Endodermal cell (in vitro differentiated cells): Measurements from ENCODE around the gene CCDC192. TPM values are rescaled to one million over a fixed set of nuclear protein-coding genes. Genes with fewer than 3 reads are reported as not detected.

Experiments used
- DNase-seq: peaks from one replicate; pipeline ENCODE4 v3.0.0-alpha.2; 2017
- H3K27ac ChIP-seq: 2 replicates; pipeline ENCODE4 v1.5.1; 2013; ENCODE audit warnings: mild to moderate bottlenecking, low read depth, low read length, moderate library complexity
- H3K27me3 ChIP-seq: 2 replicates; pipeline ENCODE4 v1.6.1; 2013; ENCODE audit warnings: mild to moderate bottlenecking, low read length, moderate library complexity; ENCODE audit not compliant: insufficient read depth, control insufficient read depth, poor library complexity, severe bottlenecking
- H3K36me3 ChIP-seq: 2 replicates; pipeline ENCODE4 v1.7.0; 2013; ENCODE audit warnings: mild to moderate bottlenecking, low read length, moderate library complexity; ENCODE audit not compliant: control insufficient read depth, insufficient read depth
- H3K4me1 ChIP-seq: one replicate; pipeline ENCODE4 v1.7.0; 2013; ENCODE audit warnings: low read length; ENCODE audit not compliant: control insufficient read depth, insufficient read depth
- H3K4me3 ChIP-seq: 2 replicates; pipeline ENCODE4 v1.5.1; 2013; ENCODE audit warnings: mild to moderate bottlenecking, low read length, moderate library complexity
- H3K9ac ChIP-seq: 2 replicates; pipeline ENCODE4 v1.6.1; 2013; ENCODE audit warnings: mild to moderate bottlenecking, low read length, moderate library complexity; ENCODE audit not compliant: poor library complexity, severe bottlenecking; ENCODE audit errors: extremely low read depth
- H3K9me3 ChIP-seq: 2 replicates; pipeline ENCODE4 v1.6.1; 2013; ENCODE audit warnings: mild to moderate bottlenecking, low read length, moderate library complexity; ENCODE audit not compliant: control insufficient read depth
- H3K27ac Mint-ChIP-seq: 2 replicates; pipeline ENCODE4 v1.8.0; 2020; ENCODE audit warnings: mixed read lengths
- H3K27me3 Mint-ChIP-seq: 2 replicates; pipeline ENCODE4 v1.8.0; 2021; ENCODE audit warnings: mild to moderate bottlenecking, mixed read lengths; ENCODE audit not compliant: insufficient read depth
- H3K36me3 Mint-ChIP-seq: 2 replicates; pipeline ENCODE4 v1.8.0; 2020; ENCODE audit warnings: low read depth, mixed read lengths
- H3K4me1 Mint-ChIP-seq: 2 replicates; pipeline ENCODE4 v1.8.0; 2020; ENCODE audit warnings: mixed read lengths
- H3K4me3 Mint-ChIP-seq: 2 replicates; pipeline ENCODE4 v1.8.0; 2020; ENCODE audit warnings: mild to moderate bottlenecking, moderate library complexity, mixed read lengths
- H3K9me3 Mint-ChIP-seq: 2 replicates; pipeline ENCODE4 v1.8.0; 2020; ENCODE audit warnings: mild to moderate bottlenecking, mixed read lengths
- CTCF ChIP-seq: fragments of 200-600 bp; sonication (generic); conservative IDR thresholded peaks from 2 replicates; pipeline ENCODE4 v1.5.0; 2021; ENCODE audit warnings: antibody characterized with exemption, mild to moderate bottlenecking
- whole genome bisulfite sequencing, 2 experiments: methylation state at CpG; one replicate each; pipeline versions ENCODE4 v1.1.5 to v1.1.7; 2013; ENCODE audit warnings: missing lambda C conversion rate in 2 of 2, mixed read lengths in 1 of 2; ENCODE audit not compliant: insufficient coverage in 1 of 2, insufficient read length in 1 of 2; 5-methylcytosine and 5-hydroxymethylcytosine counted together
- total RNA-seq, 2 donors: library from RNA; stranded (reverse); fragmentation: NEBNext Ultra II Directional in 1 of 2; extraction: Animal tissue kit (Norgen Biotek cat#: 25700) in 1 of 2; gene quantifications; 2 replicates in 1 of 2; 3 replicates in 1 of 2; pipeline ENCODE4 v1.2.1, GENCODE V29; 2021

The CCDC192 gene
- total RNA-seq, 2 donors from 2014 or later, result 0.48 to 1.3 TPM

DNA sequence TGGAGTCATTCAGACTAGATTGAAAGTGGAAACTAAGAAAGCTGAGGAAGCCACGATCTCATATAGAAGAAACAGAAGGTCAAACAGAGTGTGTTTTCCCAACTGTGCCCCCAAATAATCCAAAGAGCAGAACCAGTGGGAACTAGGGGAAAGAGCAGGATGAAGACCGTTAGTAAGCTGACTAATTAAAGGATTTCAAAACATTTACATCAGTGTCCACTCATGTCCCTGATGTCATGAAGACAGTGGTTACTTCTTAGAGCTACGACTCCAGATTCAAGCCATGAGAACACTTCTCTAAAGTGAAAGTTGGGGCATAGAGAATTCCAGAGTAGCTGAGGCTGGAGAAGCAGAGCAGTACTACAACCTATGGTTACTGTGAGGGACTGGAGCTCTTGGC, 260.7 kb downstream of the CCDC192 start:
- H3K27me3 Mint-ChIP-seq, result peaks cover 3% of the 10 kb centered on the region

DNA sequence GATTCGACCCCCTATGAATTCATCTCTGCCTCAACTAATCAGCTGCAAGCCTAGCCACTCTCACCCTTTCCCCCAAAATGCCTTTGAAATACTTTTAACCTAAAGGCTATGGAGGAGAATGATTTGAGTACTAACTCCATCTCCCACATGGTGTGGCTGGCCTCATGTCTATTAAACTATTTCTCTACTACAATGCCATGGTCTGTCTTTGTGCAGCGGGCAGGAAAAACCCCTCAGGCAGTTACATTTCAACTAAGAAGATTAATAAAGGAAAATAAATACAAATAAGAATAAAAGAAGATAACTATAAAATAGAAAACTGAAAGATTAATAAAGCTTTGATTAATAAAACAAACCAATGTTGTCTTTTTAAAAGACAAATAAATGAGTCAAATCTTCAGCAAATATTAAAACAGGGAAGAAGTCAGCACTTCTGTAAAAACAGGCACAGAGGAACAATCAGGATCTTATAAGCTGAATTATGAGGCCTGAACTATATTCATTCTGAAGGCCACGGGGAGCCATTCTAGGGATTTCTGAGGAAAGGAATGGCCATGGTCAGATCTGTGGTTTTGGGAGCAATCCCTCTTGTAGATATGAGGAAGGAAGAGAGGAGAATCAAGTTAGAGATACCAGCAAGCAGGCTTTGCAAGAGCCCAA, 264.3 kb downstream of the CCDC192 start:
- Mint-ChIP-seq H3K27ac (no peak overlapping the region), H3K36me3 (no peaks in the 10 kb centered on the region), H3K4me3 (no peak overlapping the region), H3K27me3 (no peaks in the 10 kb centered on the region), H3K9me3 (peaks cover 1% of the 10 kb centered on the region), H3K4me1 (no peaks in the 10 kb centered on the region)
- no peaks in the 10 kb centered on the region for H3K9me3 ChIP-seq
- H3K27me3 ChIP-seq, result no peaks in the 10 kb centered on the region
- H3K4me3 ChIP-seq, result no peak overlapping the region
- DNase-seq, result no peak
- no peaks in the 10 kb centered on the region for H3K4me1 ChIP-seq
- no peak overlapping the region for H3K27ac ChIP-seq
- no peak for TF ChIP-seq CTCF
- no peaks in the 10 kb centered on the region for H3K36me3 ChIP-seq
- H3K9ac ChIP-seq, result no peak overlapping the region
- 87% methylated on average over 2 of the region's 3 CpGs; no CpG with 5 or more reads in 1 of the 2 experiments for WGBS, 2 experiments

More for the DNA sequence above, 260.7 kb downstream of the CCDC192 start:
- Histone ChIP-seq H3K9me3 (no peaks in the 10 kb centered on the region), H3K9ac (no peak overlapping the region), H3K27me3 (no peaks in the 10 kb centered on the region), H3K27ac (no peak overlapping the region), H3K36me3 (no peaks in the 10 kb centered on the region), H3K4me1 (no peaks in the 10 kb centered on the region), H3K4me3 (no peak overlapping the region)
- Mint-ChIP-seq H3K27ac (no peak overlapping the region), H3K9me3 (peaks cover 1% of the 10 kb centered on the region), H3K4me1 (peaks cover 6% of the 10 kb centered on the region), H3K36me3 (no peaks in the 10 kb centered on the region), H3K4me3 (no peak overlapping the region)
- no peak for TF ChIP-seq CTCF
- 71 to 91% methylated on average over 1 to 3 of the region's 3 CpGs for WGBS, 2 experiments
- no peak for DNase-seq

DNA sequence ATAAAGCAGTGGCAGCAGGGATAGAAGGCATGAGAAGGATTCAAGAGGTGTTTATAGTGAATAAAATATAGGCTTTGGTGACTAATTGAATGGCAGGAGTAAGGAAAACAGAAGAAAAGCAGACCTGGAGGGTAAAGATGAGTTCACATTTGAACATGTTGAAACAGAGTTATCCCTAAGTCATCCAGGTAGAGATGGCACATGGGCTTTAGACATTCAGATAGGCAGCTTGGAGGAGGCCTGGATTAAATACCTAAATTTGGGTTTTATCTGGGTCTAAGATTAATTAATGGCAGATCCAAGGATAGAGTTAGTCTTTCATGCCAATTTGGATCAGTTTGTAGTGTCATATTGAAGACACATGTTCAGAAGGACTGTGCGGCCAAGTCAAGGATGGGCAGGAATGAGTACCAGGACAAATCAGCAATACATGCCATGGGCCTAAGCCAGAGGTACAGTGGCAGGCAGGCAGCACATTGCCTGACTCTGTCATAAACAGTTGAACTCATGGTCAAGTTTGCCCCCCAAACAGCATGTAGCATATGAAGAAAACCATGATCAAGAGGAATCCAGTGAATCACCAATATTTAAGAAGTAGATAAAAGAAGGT, 264.9 kb downstream of the CCDC192 start:
- Mint-ChIP-seq H3K27me3 (no peaks in the 10 kb centered on the region), H3K4me1 (no peaks in the 10 kb centered on the region), H3K36me3 (no peaks in the 10 kb centered on the region), H3K27ac (no peak overlapping the region), H3K4me3 (no peak overlapping the region), H3K9me3 (peaks cover 1% of the 10 kb centered on the region)
- Histone ChIP-seq H3K4me1 (no peaks in the 10 kb centered on the region), H3K36me3 (no peaks in the 10 kb centered on the region), H3K9me3 (no peaks in the 10 kb centered on the region), H3K27ac (no peak overlapping the region), H3K27me3 (no peaks in the 10 kb centered on the region), H3K9ac (no peak overlapping the region), H3K4me3 (no peak overlapping the region)
- no peak for DNase-seq
- WGBS, 2 experiments, result 96 to 100% methylated on average over 1 of the region's 1 CpG
- TF ChIP-seq CTCF, result no peak
